Endothelial cell of umbilical vein (primary cell): Measurements from ENCODE around the gene ASCL3. TPM values are rescaled to one million over a fixed set of nuclear protein-coding genes. Genes with fewer than 3 reads are reported as not detected.

ENCODE experiments used
- BruUV-seq: library from RNA; stranded (reverse); fragments of 400-500 nt; replicated peaks from 2 replicates; lab custom pipeline; 2021; lab: Mats Ljungman, UMichigan
- CTCF ChIA-PET: fragments of 300-600, 350-600 bp; sonication (Branson Sonifier 250); formaldehyde crosslinking; loops from one replicate; lab custom pipeline; 2021; ENCODE audit warnings: antibody characterized with exemption, inconsistent platforms; lab: Charles Lee
- POLR2A ChIA-PET: fragments of 300-600, 350-600 bp; sonication (Branson Sonifier 250); formaldehyde crosslinking; loops from one replicate; lab custom pipeline; 2021; ENCODE audit warnings: antibody characterized with exemption, inconsistent platforms; lab: Charles Lee
- DNase-seq: peaks from one replicate; pipeline ENCODE4 v3.0.0-alpha.2; 2011; ENCODE audit warnings: low read depth, low spot score
- FAIRE-seq: peaks from 2 replicates; lab custom pipeline; 2011; peaks lifted over from hg19 to GRCh38; lab: Jason Lieb, UNC
- H2AFZ ChIP-seq: 2 replicates; pipeline ENCODE4 v1.6.0; 2012; ENCODE audit warnings: low read depth, low read length, control low read depth, inconsistent platforms
- H3K27ac ChIP-seq: 2 replicates; pipeline ENCODE4 v1.5.1; 2011; ENCODE audit warnings: low read depth, mild to moderate bottlenecking, control low read depth, low read length, moderate library complexity; ENCODE audit not compliant: insufficient read depth
- H3K27me3 ChIP-seq, 2 experiments: 2 replicates each; pipeline versions ENCODE4 v1.6.0 to v1.6.1; 2011; ENCODE audit warnings: low read length in 2 of 2, mixed read lengths in 1 of 2; ENCODE audit not compliant: control insufficient read depth in 2 of 2, insufficient read depth in 2 of 2
- H3K36me3 ChIP-seq, 2 experiments: 2 replicates in 1 of 2; 3 replicates in 1 of 2; pipeline ENCODE4 v1.5.1; 2011; ENCODE audit warnings: low read length in 2 of 2, mild to moderate bottlenecking in 1 of 2, moderate library complexity in 1 of 2; ENCODE audit not compliant: control insufficient read depth in 2 of 2, insufficient read depth in 2 of 2; ENCODE audit errors: extremely low read depth in 1 of 2
- H3K4me1 ChIP-seq: 3 replicates; pipeline ENCODE4 v1.5.1; 2011; ENCODE audit warnings: mild to moderate bottlenecking, low read length; ENCODE audit not compliant: control insufficient read depth, insufficient read depth; ENCODE audit errors: extremely low read depth
- H3K4me2 ChIP-seq: 2 replicates; pipeline ENCODE4 v1.6.1; 2011; ENCODE audit warnings: low read length, control low read depth, mixed read lengths; ENCODE audit not compliant: insufficient read depth
- H3K4me3 ChIP-seq, 3 experiments: fragments of 200-600 bp in 1 of 3; sonication (generic), shearing (Covaris generic) in 1 of 3; replicated peaks in 1 of 3; 2 replicates each; pipeline ENCODE4 v1.5.1; 2011 to 2016; ENCODE audit warnings: control low read depth in 3 of 3, low read length in 3 of 3, mild to moderate bottlenecking in 2 of 3, inconsistent platforms in 1 of 3, low read depth in 1 of 3, moderate library complexity in 1 of 3; ENCODE audit not compliant: insufficient read depth in 1 of 3
- H3K79me2 ChIP-seq: 2 replicates; pipeline ENCODE4 v1.6.0; 2012; ENCODE audit warnings: low read length, inconsistent platforms; ENCODE audit not compliant: control insufficient read depth, insufficient read depth
- H3K9ac ChIP-seq: replicated peaks from 2 replicates; pipeline ENCODE3; 2011; ENCODE audit warnings: low read length, control low read depth; ENCODE audit not compliant: insufficient read depth; ENCODE audit errors: extremely low read depth
- H3K9me1 ChIP-seq: replicated peaks from 3 replicates; pipeline ENCODE4 v1.6.0; 2011; ENCODE audit warnings: mild to moderate bottlenecking, low read length; ENCODE audit not compliant: control insufficient read depth, insufficient read depth; ENCODE audit errors: extremely low read depth
- H3K9me3 ChIP-seq: replicated peaks from 2 replicates; pipeline ENCODE4 v1.5.1; 2012; ENCODE audit warnings: low read length, inconsistent platforms; ENCODE audit not compliant: control insufficient read depth, insufficient read depth
- H4K20me1 ChIP-seq: replicated peaks from 2 replicates; pipeline ENCODE3; 2011; ENCODE audit warnings: mild to moderate bottlenecking, low read length; ENCODE audit not compliant: control insufficient read depth, insufficient read depth; ENCODE audit errors: extremely low read depth
- CTCF ChIP-seq, 2 donors: IDR thresholded peaks; 1 replicate in 1 of 2; 2 replicates in 1 of 2; pipeline ENCODE4 v1.5.1; 2011; ENCODE audit warnings: low read length in 2 of 2, mild to moderate bottlenecking in 2 of 2, moderate library complexity in 2 of 2, control low read depth in 1 of 2, inconsistent platforms in 1 of 2, low read depth in 1 of 2; ENCODE audit not compliant: insufficient read depth in 1 of 2; ENCODE audit errors: extremely low read depth in 1 of 2
- EZH2 ChIP-seq: IDR thresholded peaks from 2 replicates; pipeline ENCODE4 v1.6.1; 2012; ENCODE audit warnings: borderline replicate concordance, low read depth, mild to moderate bottlenecking, moderate library complexity, low read length, inconsistent platforms; ENCODE audit not compliant: severe bottlenecking
- FOS ChIP-seq: IDR thresholded peaks from 2 replicates; pipeline ENCODE4 v1.6.1; 2011; ENCODE audit warnings: mild to moderate bottlenecking, low read length, moderate library complexity, borderline replicate concordance; ENCODE audit not compliant: insufficient read depth
- GATA2 ChIP-seq: IDR thresholded peaks from 2 replicates; pipeline ENCODE4 v1.7.0; 2011; ENCODE audit warnings: low read depth, mild to moderate bottlenecking, moderate library complexity, mixed read lengths, low read length; ENCODE audit not compliant: insufficient read length, insufficient read depth
- JUN ChIP-seq: IDR thresholded peaks from 2 replicates; pipeline ENCODE4 v1.6.1; 2011; ENCODE audit warnings: borderline replicate concordance, low read depth; ENCODE audit not compliant: insufficient read length, insufficient read depth
- MAX ChIP-seq: IDR thresholded peaks from 2 replicates; pipeline ENCODE4 v1.6.1; 2011; ENCODE audit not compliant: insufficient read depth, insufficient read length
- MYC ChIP-seq: IDR thresholded peaks from one replicate; pipeline ENCODE4 v1.6.1; 2011; ENCODE audit warnings: mild to moderate bottlenecking, low read depth, low read length
- POLR2A ChIP-seq: IDR thresholded peaks from 2 replicates; pipeline ENCODE4 v1.6.1; 2012; ENCODE audit warnings: low read depth, mild to moderate bottlenecking, control low read depth, low read length
- POLR2AphosphoS5 ChIP-seq: IDR thresholded peaks from 2 replicates; pipeline ENCODE4 v1.6.1; 2012; ENCODE audit warnings: low read depth, mild to moderate bottlenecking, control low read depth, low read length, moderate library complexity; ENCODE audit not compliant: insufficient read depth
- dilution Hi-C: fragments of 300-500 bp; cut with MboI; formaldehyde crosslinking; loops from one replicate; pipeline ENCODE4 v1.15.0; 2019; ENCODE audit warnings: low sequenced_read_pairs; ENCODE audit not compliant: extremely low pct_ligation_motif_present
- intact Hi-C: fragments of 100-400 bp; cut with micrococcal nuclease; formaldehyde crosslinking; loops from one replicate; pipeline ENCODE4 v1.10.0; 2022
- polyA plus RNA-seq, 4 experiments: library from polyadenylated mRNA; depleted of rRNA in 3 of 4; stranded (reverse) in 3 of 4; unstranded in 1 of 4; fragments of >200 nt; gene quantifications; 2 replicates each; pipeline versions ENCODE4 v1.2.1 to v1.2.3, GENCODE V29; 2011 to 2012; ENCODE audit warnings: missing spikeins in 1 of 4
- total RNA-seq: library from RNA; stranded (reverse); gene quantifications from 2 replicates; pipeline ENCODE4 v1.2.3, GENCODE V29; 2021

Gene ASCL3
- total and polyA plus RNA-seq, 2 donors (not counting 3 experiments of a cell fraction or from before 2014, with no cell fraction given) = not detected

GRCh38 chr11:8947230-8947943 is 4.6 kb upstream of the ASCL3 start:
- FAIRE-seq (no peak), DNase-seq (no peak)
- dilution Hi-C loops (no loop called here), intact Hi-C loops (no loop called here)
- no peaks in the 10 kb centered on the region for H3K4me1 ChIP-seq
- CTCF ChIA-PET = interaction anchor here (1.6 to 4.3 kb wide), 2 partner anchors 12 kb away, joined by 6 to 25 read pairs; no protein-coding TSS in a partner anchor
- H3K4me2 ChIP-seq = no peak overlapping the region
- H3K9ac ChIP-seq = no peak overlapping the region
- BruUV-seq = TSS peak; percentile 54
- H3K79me2 ChIP-seq = no peaks in the 10 kb centered on the region
- H3K4me3 ChIP-seq = no peak overlapping the region
- H3K9me1 ChIP-seq = no peaks in the 10 kb centered on the region
- H3K9me3 ChIP-seq = no peaks in the 10 kb centered on the region
- H3K27ac ChIP-seq = no peak overlapping the region
- H4K20me1 ChIP-seq = no peaks in the 10 kb centered on the region
- TF ChIP-seq MYC (no peak), FOS (no peak), EZH2 (no peak), JUN (no peak)
- no peaks in the 10 kb centered on the region for H3K27me3 ChIP-seq
- no peak overlapping the region for H2AFZ ChIP-seq
- POLR2A ChIA-PET = no interaction called here
- H3K36me3 ChIP-seq = peaks cover 3 to 4% of the 10 kb centered on the region in 2 experiments

- no peak for TF ChIP-seq FOS
- TF ChIP-seq GATA2 = no peak
- TF ChIP-seq MYC = no peak
- no peak for TF ChIP-seq POLR2AphosphoS5
- no peak for TF ChIP-seq EZH2
- no peak for TF ChIP-seq MAX
- no peak for TF ChIP-seq CTCF (IDR thresholded peaks at IDR 0.05; ENCODE audit: extremely low read depth in 1 of 2, insufficient read depth in 1 of 2, low read depth in 1 of 2, low read length in 2 of 2)
- no peak for TF ChIP-seq POLR2A
- no peak for TF ChIP-seq JUN
- Histone ChIP-seq H3K9me3 (no peaks in the 10 kb centered on the region), H3K4me2 (peak overlapping the region; percentile 28), H3K27me3 (peaks cover 0 to 4% of the 10 kb centered on the region in 2 experiments), H2AFZ (peak overlapping the region; percentile 56), H3K79me2 (no peaks in the 10 kb centered on the region), H3K27ac (no peak overlapping the region), H3K9me1 (no peaks in the 10 kb centered on the region), H3K36me3 (no peaks in the 10 kb centered on the region), H3K4me3 (no peak overlapping the region), H4K20me1 (no peaks in the 10 kb centered on the region), H3K9ac (no peak overlapping the region), H3K4me1 (no peaks in the 10 kb centered on the region)
- POLR2A ChIA-PET = no interaction called here
- BruUV-seq = no TSS peak
- intact Hi-C loops = no loop called here
- CTCF ChIA-PET = interaction anchor here (1.4 to 3.2 kb wide), 3 partner anchors 15 to 27 kb away, joined by 4 to 15 read pairs (median 6); no protein-coding TSS in a partner anchor
- DNase-seq (peak; percentile 22), FAIRE-seq (no peak)
- dilution Hi-C loops = no loop called here
Measured at GRCh38 chr11:8941341-8942103, 1.3 kb downstream of the ASCL3 start.
